ENCODE data around the gene LMO1.

The LMO1 gene

GRCh38 chr11:8205566-8205965 is 58.1 kb downstream of the LMO1 start:
- CTCF ChIA-PET: no interaction called here
- TF ChIP-seq SP1 (IDR thresholded peaks at IDR 0.05) (no peak), ELF4 (IDR thresholded peaks at IDR 0.05) (no peak), L3MBTL2 (conservative IDR thresholded peaks at IDR 0.05) (no peak), ARNT (IDR thresholded peaks at IDR 0.05) (no peak)

GRCh38 chr11:8204596-8204995 is 59.1 kb downstream of the LMO1 start:
- no peak for TF ChIP-seq HDGF (IDR thresholded peaks at IDR 0.05; ENCODE audit: borderline replicate concordance)
- TF ChIP-seq SUZ12 (IDR thresholded peaks at IDR 0.05): no peak
- no peak for TF ChIP-seq BHLHE40 (IDR thresholded peaks at IDR 0.05; ENCODE audit: borderline replicate concordance)
- TF ChIP-seq FOXM1 (IDR thresholded peaks at IDR 0.05; ENCODE audit: borderline replicate concordance): no peak
- TF ChIP-seq ZNF384 (IDR thresholded peaks at IDR 0.05): no peak
- no peak for TF ChIP-seq ARNT (IDR thresholded peaks at IDR 0.05)
- TF ChIP-seq FOXA1 (IDR thresholded peaks at IDR 0.05): no peak
- no peak for TF ChIP-seq ELF4 (IDR thresholded peaks at IDR 0.05)
- no peak for TF ChIP-seq L3MBTL2 (conservative IDR thresholded peaks at IDR 0.05)
- no peak for TF ChIP-seq TARDBP (IDR thresholded peaks at IDR 0.05)
- TF ChIP-seq, protein P1, sequence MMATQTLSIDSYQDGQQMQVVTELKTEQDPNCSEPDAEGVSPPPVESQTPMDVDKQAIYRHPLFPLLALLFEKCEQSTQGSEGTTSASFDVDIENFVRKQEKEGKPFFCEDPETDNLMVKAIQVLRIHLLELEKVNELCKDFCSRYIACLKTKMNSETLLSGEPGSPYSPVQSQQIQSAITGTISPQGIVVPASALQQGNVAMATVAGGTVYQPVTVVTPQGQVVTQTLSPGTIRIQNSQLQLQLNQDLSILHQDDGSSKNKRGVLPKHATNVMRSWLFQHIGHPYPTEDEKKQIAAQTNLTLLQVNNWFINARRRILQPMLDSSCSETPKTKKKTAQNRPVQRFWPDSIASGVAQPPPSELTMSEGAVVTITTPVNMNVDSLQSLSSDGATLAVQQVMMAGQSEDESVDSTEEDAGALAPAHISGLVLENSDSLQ (IDR thresholded peaks at IDR 0.05): no peak
- no peak for TF ChIP-seq SP1 (IDR thresholded peaks at IDR 0.05)
- no peak for TF ChIP-seq CTBP1 (IDR thresholded peaks at IDR 0.05; ENCODE audit: borderline replicate concordance)
- no peak for TF ChIP-seq NFRKB (IDR thresholded peaks at IDR 0.05)
- no peak for TF ChIP-seq LEF1 (IDR thresholded peaks at IDR 0.05; ENCODE audit: borderline replicate concordance)
- no peak for TF ChIP-seq FOXK2 (IDR thresholded peaks at IDR 0.05)
- CTCF ChIA-PET: no interaction called here
- POLR2A ChIA-PET: no interaction called here
- DNase-seq (ENCODE audit: extremely low spot score): no peak

More at GRCh38 chr11:8205566-8205965, 58.1 kb downstream of the LMO1 start:
- no peak for DNase-seq (ENCODE audit: extremely low spot score)
- POLR2A ChIA-PET: no interaction called here

DNA sequence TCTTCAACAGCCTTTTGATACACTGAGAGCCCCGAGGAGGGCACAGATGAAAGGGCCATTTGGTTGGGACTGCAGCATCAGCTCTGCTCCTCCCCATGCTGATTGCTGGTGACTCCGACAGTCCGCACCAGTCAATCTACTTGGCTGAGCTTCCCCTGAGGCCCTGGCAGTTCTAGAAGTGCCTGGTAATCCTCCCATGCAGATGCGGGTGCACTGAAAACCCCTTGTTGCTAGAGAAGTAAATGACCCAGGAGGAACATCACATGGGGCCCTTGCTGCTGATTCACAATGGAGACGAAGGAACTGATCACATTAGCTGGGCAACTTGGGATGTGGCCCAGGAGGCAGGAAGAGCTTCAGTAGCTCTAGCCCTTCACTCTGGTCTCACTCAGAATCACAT is 59.7 kb downstream of the LMO1 start:
- no peak for DNase-seq (ENCODE audit: extremely low spot score)
- ChIA-PET POLR2A (no interaction called here), CTCF (no interaction called here)
- TF ChIP-seq, protein P1 (IDR thresholded peaks at IDR 0.05): no peak
- TF ChIP-seq ZNF384 (IDR thresholded peaks at IDR 0.05): no peak
- TF ChIP-seq LEF1 (IDR thresholded peaks at IDR 0.05; ENCODE audit: borderline replicate concordance): no peak
- TF ChIP-seq HDGF (IDR thresholded peaks at IDR 0.05; ENCODE audit: borderline replicate concordance): no peak
- no peak for TF ChIP-seq SUZ12 (IDR thresholded peaks at IDR 0.05)
- TF ChIP-seq CTBP1 (IDR thresholded peaks at IDR 0.05; ENCODE audit: borderline replicate concordance): no peak
- TF ChIP-seq TARDBP (IDR thresholded peaks at IDR 0.05): no peak
- TF ChIP-seq FOXA1 (IDR thresholded peaks at IDR 0.05): no peak
- TF ChIP-seq SP1 (IDR thresholded peaks at IDR 0.05): no peak
- TF ChIP-seq ARNT (IDR thresholded peaks at IDR 0.05): no peak
- no peak for TF ChIP-seq FOXM1 (IDR thresholded peaks at IDR 0.05; ENCODE audit: borderline replicate concordance)
- TF ChIP-seq L3MBTL2 (conservative IDR thresholded peaks at IDR 0.05): no peak
- no peak for TF ChIP-seq NFRKB (IDR thresholded peaks at IDR 0.05)
- TF ChIP-seq ELF4 (IDR thresholded peaks at IDR 0.05): no peak
- TF ChIP-seq BHLHE40 (IDR thresholded peaks at IDR 0.05; ENCODE audit: borderline replicate concordance): no peak
- TF ChIP-seq FOXK2 (IDR thresholded peaks at IDR 0.05): no peak

- DNase-seq (ENCODE audit: extremely low spot score): no peak
- CTCF ChIA-PET: interaction anchor here (1.2 to 2.2 kb wide), 2 partner anchors 10 to 16 kb away, joined by 4 to 6 read pairs; no protein-coding TSS in a partner anchor
- no peak for TF ChIP-seq BHLHE40 (IDR thresholded peaks at IDR 0.05; ENCODE audit: borderline replicate concordance)
- TF ChIP-seq CTBP1 (IDR thresholded peaks at IDR 0.05; ENCODE audit: borderline replicate concordance): no peak
- no peak for TF ChIP-seq LEF1 (IDR thresholded peaks at IDR 0.05; ENCODE audit: borderline replicate concordance)
- TF ChIP-seq ARNT (IDR thresholded peaks at IDR 0.05): no peak
- TF ChIP-seq FOXM1 (IDR thresholded peaks at IDR 0.05; ENCODE audit: borderline replicate concordance): no peak
- TF ChIP-seq FOXA1 (IDR thresholded peaks at IDR 0.05): no peak
- no peak for TF ChIP-seq L3MBTL2 (conservative IDR thresholded peaks at IDR 0.05)
- POLR2A ChIA-PET: no interaction called here
Measured at GRCh38 chr11:8203414-8203715, 60.3 kb downstream of the LMO1 start.

DNA sequence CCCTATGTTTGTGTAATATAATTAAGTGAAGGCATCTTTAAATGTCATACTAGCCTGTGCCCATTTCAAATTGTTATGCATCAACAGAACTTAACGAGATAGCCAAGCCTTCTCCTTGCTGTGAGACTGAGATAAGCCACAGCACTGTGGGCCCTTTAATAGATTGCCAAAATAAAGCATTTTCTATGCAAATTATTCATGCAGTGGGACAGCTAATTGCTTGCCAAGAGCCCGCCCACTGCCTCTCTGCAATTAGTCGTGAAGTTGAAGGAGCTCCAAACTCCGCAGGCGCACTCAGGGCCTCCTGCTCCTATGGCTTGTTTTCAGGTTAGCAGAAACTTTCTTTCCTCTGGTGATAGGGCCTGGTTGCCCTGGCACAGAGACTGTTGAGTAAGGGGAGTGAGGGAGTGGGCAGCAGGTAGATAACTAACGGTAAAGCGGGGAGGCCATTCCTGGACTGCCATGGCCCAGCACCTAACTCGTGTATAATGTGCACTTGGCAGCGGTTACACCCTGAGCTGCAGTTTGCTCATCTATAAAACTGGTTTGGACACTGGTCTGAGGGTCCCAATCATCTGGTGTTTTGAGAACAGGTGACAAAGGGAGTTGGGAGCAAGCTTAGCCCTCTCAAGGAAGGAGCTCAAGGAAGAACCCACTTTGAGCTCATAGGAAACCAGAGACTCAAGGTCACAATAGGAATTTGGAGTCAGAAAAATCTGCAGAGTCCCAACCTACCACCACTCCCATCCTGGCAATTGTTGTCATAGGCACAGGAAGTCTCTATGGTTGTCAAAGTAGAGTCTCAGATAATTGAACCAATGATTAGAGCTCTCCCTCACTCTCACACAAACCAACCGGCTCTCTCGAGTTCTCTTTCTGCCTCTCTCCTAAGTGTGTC is 60.9 kb downstream of the LMO1 start:
- DNase-seq (ENCODE audit: extremely low spot score): no peak
- CTCF ChIA-PET: interaction anchor here (1.2 to 2.2 kb wide), 2 partner anchors 10 to 17 kb away, joined by 4 to 6 read pairs; no protein-coding TSS in a partner anchor
- TF ChIP-seq L3MBTL2 (conservative IDR thresholded peaks at IDR 0.05) (no peak), HDGF (IDR thresholded peaks at IDR 0.05; ENCODE audit: borderline replicate concordance) (no peak), ARNT (IDR thresholded peaks at IDR 0.05) (no peak), NFRKB (IDR thresholded peaks at IDR 0.05) (no peak), SUZ12 (IDR thresholded peaks at IDR 0.05) (no peak), FOXM1 (IDR thresholded peaks at IDR 0.05; ENCODE audit: borderline replicate concordance) (no peak), LEF1 (IDR thresholded peaks at IDR 0.05; ENCODE audit: borderline replicate concordance) (no peak), TARDBP (IDR thresholded peaks at IDR 0.05) (no peak), FOXA1 (IDR thresholded peaks at IDR 0.05) (no peak), BHLHE40 (IDR thresholded peaks at IDR 0.05; ENCODE audit: borderline replicate concordance) (no peak), ZNF384 (IDR thresholded peaks at IDR 0.05) (no peak), ELF4 (IDR thresholded peaks at IDR 0.05) (no peak)
- TF ChIP-seq, protein P1 (IDR thresholded peaks at IDR 0.05): no peak
- POLR2A ChIA-PET: no interaction called here
